HL-60 (cell line): ENCODE results near the gene SFMBT2.

Experiments
- CTCF ChIP-seq: IDR thresholded peaks from one replicate; pipeline ENCODE4 v1.5.1; 2011; ENCODE audit warnings: low read length, control low read depth, inconsistent platforms; ENCODE audit not compliant: insufficient read depth
- POLR2AphosphoS5 ChIP-seq: IDR thresholded peaks from 2 replicates; pipeline ENCODE4 v1.6.1; 2012; ENCODE audit warnings: low read depth
- REST ChIP-seq: IDR thresholded peaks from 2 replicates; pipeline ENCODE4 v1.6.1; 2012; ENCODE audit warnings: low read depth; ENCODE audit not compliant: insufficient replicate concordance
- SPI1 ChIP-seq: IDR thresholded peaks from 2 replicates; pipeline ENCODE4 v1.6.1; 2012; ENCODE audit warnings: low read depth, mild to moderate bottlenecking, borderline replicate concordance

- TF ChIP-seq CTCF (no peak), POLR2AphosphoS5 (no peak), REST (no peak), SPI1 (no peak)
Measured at GRCh38 chr10:7301006-7301778, 109.6 kb downstream of the SFMBT2 start.
